Breast epithelium (tissue), 4 donors: ENCODE results near the gene TMEM213. TPM values are rescaled to one million over a fixed set of nuclear protein-coding genes. Genes with fewer than 3 reads are reported as not detected.

Source experiments
- DNase-seq, 2 donors: peaks; one replicate each; pipeline ENCODE4 v3.0.0-alpha.2; 2019; ENCODE audit warnings: low spot score in 2 of 2
- H3K27ac ChIP-seq, 2 donors: fragments of 200-600 bp; sonication (generic) in 1 of 2; one replicate each; pipeline ENCODE4 v1.5.1; 2016 to 2019; ENCODE audit warnings: mild to moderate bottlenecking in 1 of 2
- H3K27me3 ChIP-seq, 2 donors: fragments of 200-600 bp; sonication (generic) in 1 of 2; one replicate each; pipeline versions ENCODE4 v1.5.1 to v1.6.0; 2017 to 2019; ENCODE audit warnings: control low read depth in 1 of 2, mild to moderate bottlenecking in 1 of 2
- H3K36me3 ChIP-seq: fragments of 200-600 bp; one replicate; pipeline ENCODE4 v1.5.1; 2019
- H3K4me1 ChIP-seq, 2 donors: fragments of 200-600 bp; sonication (generic); one replicate each; pipeline ENCODE4 v1.5.1; 2016 to 2019; ENCODE audit warnings: control low read depth in 1 of 2
- H3K4me3 ChIP-seq, 3 donors: fragments of 200-600 bp; sonication (generic); 1 replicate in 2 of 3; 2 replicates in 1 of 3; pipeline ENCODE4 v1.5.1; 2016 to 2019; ENCODE audit warnings: mild to moderate bottlenecking in 3 of 3, moderate library complexity in 2 of 3
- H3K9me3 ChIP-seq, 2 donors: fragments of 200-600 bp; sonication (generic) in 1 of 2; one replicate each; pipeline ENCODE4 v1.5.1; 2016 to 2019; ENCODE audit warnings: control low read depth in 1 of 2
- CTCF ChIP-seq, 3 donors: fragments of 450-650 bp; IDR thresholded peaks; one replicate each; pipeline ENCODE4 v1.5.1; 2016 to 2017; ENCODE audit warnings: antibody characterized with exemption in 3 of 3, mild to moderate bottlenecking in 3 of 3, moderate library complexity in 3 of 3
- POLR2A ChIP-seq: fragments of 450-650 bp; IDR thresholded peaks from one replicate; pipeline ENCODE4 v1.6.1; 2016; ENCODE audit warnings: antibody characterized with exemption, mild to moderate bottlenecking, moderate library complexity
- POLR2AphosphoS5 ChIP-seq, 3 donors: sonication (generic); formaldehyde crosslinking; IDR thresholded peaks; one replicate each; pipeline ENCODE4 v1.6.1; 2017; ENCODE audit warnings: antibody characterized with exemption in 3 of 3
- intact Hi-C: fragments of 100-400 bp; cut with DNase I; formaldehyde crosslinking; loops from one replicate; pipeline ENCODE4 v1.15.1; 2023; ENCODE audit warnings: low total_unique reads
- total RNA-seq, 3 donors: library from RNA; depleted of rRNA; stranded (reverse); fragments of >200 nt; gene quantifications; one replicate each; pipeline ENCODE4 v1.1.0, GENCODE V29; 2016

Gene TMEM213
- total RNA-seq, 3 donors from 2014 or later, result 0.88 to 2.3 TPM; not detected in 1

GRCh38 chr7:138861051-138861450, 63.3 kb downstream of the TMEM213 start:
- DNase-seq, result no peak
- intact Hi-C loops, result no loop called here
- no peaks in the 10 kb centered on the region for H3K27me3 ChIP-seq
- no peaks in the 10 kb centered on the region for H3K36me3 ChIP-seq
- no peak overlapping the region for H3K4me3 ChIP-seq
- no peak overlapping the region for H3K27ac ChIP-seq
- H3K4me1 ChIP-seq, result no peaks in the 10 kb centered on the region
- H3K9me3 ChIP-seq, result no peaks in the 10 kb centered on the region
- no peak for TF ChIP-seq CTCF (IDR thresholded peaks at IDR 0.05)
- no peak for TF ChIP-seq POLR2A
- TF ChIP-seq POLR2AphosphoS5 (IDR thresholded peaks at IDR 0.05), result no peak

- TF ChIP-seq POLR2A, result no peak
- TF ChIP-seq POLR2AphosphoS5 (IDR thresholded peaks at IDR 0.05), result no peak
- TF ChIP-seq CTCF (IDR thresholded peaks at IDR 0.05), result no peak
- no peak overlapping the region for H3K27ac ChIP-seq
- H3K36me3 ChIP-seq, result no peaks in the 10 kb centered on the region
- H3K9me3 ChIP-seq, result no peaks in the 10 kb centered on the region
- DNase-seq, result no peak
- H3K4me1 ChIP-seq, result no peaks in the 10 kb centered on the region
- H3K27me3 ChIP-seq, result no peaks in the 10 kb centered on the region
- no peak overlapping the region for H3K4me3 ChIP-seq
- intact Hi-C loops, result no loop called here
Measured at GRCh38 chr7:138863931-138864330, 66.1 kb downstream of the TMEM213 start.

- intact Hi-C loops, result no loop called here
- no peak for DNase-seq
- Histone ChIP-seq H3K4me3 (no peak overlapping the region), H3K27ac (no peak overlapping the region), H3K27me3 (no peaks in the 10 kb centered on the region), H3K4me1 (no peaks in the 10 kb centered on the region), H3K9me3 (no peaks in the 10 kb centered on the region), H3K36me3 (no peaks in the 10 kb centered on the region)
- TF ChIP-seq CTCF (IDR thresholded peaks at IDR 0.05), result no peak
- TF ChIP-seq POLR2A, result no peak
- no peak for TF ChIP-seq POLR2AphosphoS5 (IDR thresholded peaks at IDR 0.05)
Measured at GRCh38 chr7:138864667-138865066, 66.9 kb downstream of the TMEM213 start.

- H3K4me1 ChIP-seq, result no peaks in the 10 kb centered on the region
- H3K27ac ChIP-seq, result no peak overlapping the region
- no peak for DNase-seq
- H3K27me3 ChIP-seq, result no peaks in the 10 kb centered on the region
- no peak overlapping the region for H3K4me3 ChIP-seq
- TF ChIP-seq CTCF (IDR thresholded peaks at IDR 0.05) (no peak), POLR2AphosphoS5 (IDR thresholded peaks at IDR 0.05) (no peak), POLR2A (no peak)
- H3K36me3 ChIP-seq, result no peaks in the 10 kb centered on the region
- intact Hi-C loops, result no loop called here
- no peaks in the 10 kb centered on the region for H3K9me3 ChIP-seq
Measured at GRCh38 chr7:138865843-138866242, 68.0 kb downstream of the TMEM213 start.

GRCh38 chr7:138866353-138866752, 68.6 kb downstream of the TMEM213 start:
- TF ChIP-seq POLR2AphosphoS5 (IDR thresholded peaks at IDR 0.05) (no peak), CTCF (IDR thresholded peaks at IDR 0.05) (no peak), POLR2A (no peak)
- H3K36me3 ChIP-seq, result no peaks in the 10 kb centered on the region
- no peaks in the 10 kb centered on the region for H3K9me3 ChIP-seq
- no peaks in the 10 kb centered on the region for H3K27me3 ChIP-seq
- DNase-seq, result no peak
- intact Hi-C loops, result no loop called here
- H3K27ac ChIP-seq, result no peak overlapping the region
- H3K4me3 ChIP-seq, result no peak overlapping the region
- H3K4me1 ChIP-seq, result no peaks in the 10 kb centered on the region
